T-helper 1 cell (primary cell): ENCODE data around the gene PRSS50.

Source experiments
- DNase-seq, 5 donors: peaks; one replicate each; pipeline ENCODE4 v3.0.0-alpha.2; 2012 to 2020

PRSS50 gene

GRCh38 chr3:46690798-46691197 is 26.9 kb downstream of the PRSS50 start:
- no peak for DNase-seq

GRCh38 chr3:46685446-46685845 is 32.2 kb downstream of the PRSS50 start:
- DNase-seq: no peak

- no peak for DNase-seq
Measured at GRCh38 chr3:46684891-46685290, 32.8 kb downstream of the PRSS50 start.

- DNase-seq: no peak
Measured at GRCh38 chr3:46682974-46683373, 34.7 kb downstream of the PRSS50 start.

- DNase-seq: no peak
Measured at GRCh38 chr3:46681856-46682540, 35.7 kb downstream of the PRSS50 start.

GRCh38 chr3:46681387-46681786 is 36.3 kb downstream of the PRSS50 start:
- DNase-seq: no peak

- no peak for DNase-seq
Measured at GRCh38 chr3:46680298-46680826, 37.3 kb downstream of the PRSS50 start.

- no peak for DNase-seq
Measured at GRCh38 chr3:46679681-46680080, 38.0 kb downstream of the PRSS50 start.

GRCh38 chr3:46678280-46678679 is 39.4 kb downstream of the PRSS50 start:
- DNase-seq: no peak

GRCh38 chr3:46677411-46677726 is 40.3 kb downstream of the PRSS50 start:
- DNase-seq: no peak

- DNase-seq: no peak
Measured at GRCh38 chr3:46676601-46677410, 40.9 kb downstream of the PRSS50 start.

GRCh38 chr3:46675843-46676567 is 41.7 kb downstream of the PRSS50 start:
- DNase-seq: no peak

GRCh38 chr3:46675426-46675825 is 42.2 kb downstream of the PRSS50 start:
- DNase-seq: peak in 1 of 5 donors; percentile 1

GRCh38 chr3:46674031-46674845 is 43.4 kb downstream of the PRSS50 start:
- peak in 1 of 5 donors; percentile 5 for DNase-seq

GRCh38 chr3:46673151-46674030 is 44.3 kb downstream of the PRSS50 start:
- DNase-seq: peak in 1 of 5 donors; percentile 3

- DNase-seq: peak in 1 of 5 donors; percentile 1
Measured at GRCh38 chr3:46672349-46672695, 45.3 kb downstream of the PRSS50 start.

GRCh38 chr3:46671541-46672348 is 45.9 kb downstream of the PRSS50 start:
- peak in 2 of 5 donors; percentile 5 to 8 for DNase-seq

- DNase-seq: peak in 2 of 5 donors; percentile 1 to 7
Measured at GRCh38 chr3:46670891-46671427, 46.7 kb downstream of the PRSS50 start.

GRCh38 chr3:46670000-46670890 is 47.4 kb downstream of the PRSS50 start:
- no peak for DNase-seq
